C4-2B (cell line): Measurements from ENCODE around the gene ACTR3C.
"Not testable (repeated sequence)": the region's sequence is repeated elsewhere in the genome, so short reads cannot be mapped to it uniquely, and the experiment has no call there.

Experiments used
- H3K27ac ChIP-seq: fragments of 450-650 bp; 2 replicates; pipeline ENCODE4 v1.5.1; 2017
- ZFX ChIP-seq: fragments of 450-650 bp; IDR thresholded peaks from 2 replicates; pipeline ENCODE4 v1.6.1; 2017
- TF ChIP-seq, protein P1 (sequence below): fragments of 450-650 bp; conservative IDR thresholded peaks from 2 replicates; pipeline ENCODE4 v1.5.1; 2017; ENCODE audit warnings: mild to moderate bottlenecking

ACTR3C gene

DNA sequence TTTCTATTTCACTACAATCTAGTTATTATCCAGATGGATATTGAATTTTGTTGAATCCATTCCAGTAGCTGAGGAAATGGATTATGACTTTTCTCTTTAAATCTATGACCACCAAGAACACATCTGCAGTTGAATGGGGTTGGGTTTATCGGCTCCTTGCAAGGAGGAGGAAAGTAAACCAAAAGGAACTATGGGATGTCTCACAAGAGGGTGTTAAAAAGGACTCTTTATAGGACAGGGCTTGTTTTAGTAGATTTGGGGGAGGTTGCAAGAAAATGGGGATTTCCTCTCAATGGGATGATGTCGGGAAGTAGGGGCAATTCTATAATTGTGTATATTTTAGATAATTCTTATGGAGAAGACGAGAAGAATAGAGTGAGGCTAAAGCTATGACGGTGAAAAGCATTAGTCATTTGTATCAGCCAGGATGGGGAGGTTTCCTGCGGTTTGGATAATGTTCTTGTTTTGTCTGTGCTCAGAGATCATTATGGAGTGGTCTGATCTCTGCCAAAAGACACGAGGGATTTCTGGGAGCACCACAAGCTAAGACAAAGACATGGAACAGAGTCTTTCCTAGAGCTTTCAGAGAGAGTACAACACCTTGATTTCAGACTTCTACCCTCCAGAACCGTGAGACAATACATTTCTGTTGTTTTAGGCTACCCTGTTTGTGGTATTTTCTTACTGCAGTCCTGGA lies 5.4 kb downstream of the ACTR3C start:
- TF ChIP-seq ZFX = no peak
- TF ChIP-seq, protein P1, sequence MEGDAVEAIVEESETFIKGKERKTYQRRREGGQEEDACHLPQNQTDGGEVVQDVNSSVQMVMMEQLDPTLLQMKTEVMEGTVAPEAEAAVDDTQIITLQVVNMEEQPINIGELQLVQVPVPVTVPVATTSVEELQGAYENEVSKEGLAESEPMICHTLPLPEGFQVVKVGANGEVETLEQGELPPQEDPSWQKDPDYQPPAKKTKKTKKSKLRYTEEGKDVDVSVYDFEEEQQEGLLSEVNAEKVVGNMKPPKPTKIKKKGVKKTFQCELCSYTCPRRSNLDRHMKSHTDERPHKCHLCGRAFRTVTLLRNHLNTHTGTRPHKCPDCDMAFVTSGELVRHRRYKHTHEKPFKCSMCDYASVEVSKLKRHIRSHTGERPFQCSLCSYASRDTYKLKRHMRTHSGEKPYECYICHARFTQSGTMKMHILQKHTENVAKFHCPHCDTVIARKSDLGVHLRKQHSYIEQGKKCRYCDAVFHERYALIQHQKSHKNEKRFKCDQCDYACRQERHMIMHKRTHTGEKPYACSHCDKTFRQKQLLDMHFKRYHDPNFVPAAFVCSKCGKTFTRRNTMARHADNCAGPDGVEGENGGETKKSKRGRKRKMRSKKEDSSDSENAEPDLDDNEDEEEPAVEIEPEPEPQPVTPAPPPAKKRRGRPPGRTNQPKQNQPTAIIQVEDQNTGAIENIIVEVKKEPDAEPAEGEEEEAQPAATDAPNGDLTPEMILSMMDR = no peak
- no peak overlapping the region for H3K27ac ChIP-seq

DNA sequence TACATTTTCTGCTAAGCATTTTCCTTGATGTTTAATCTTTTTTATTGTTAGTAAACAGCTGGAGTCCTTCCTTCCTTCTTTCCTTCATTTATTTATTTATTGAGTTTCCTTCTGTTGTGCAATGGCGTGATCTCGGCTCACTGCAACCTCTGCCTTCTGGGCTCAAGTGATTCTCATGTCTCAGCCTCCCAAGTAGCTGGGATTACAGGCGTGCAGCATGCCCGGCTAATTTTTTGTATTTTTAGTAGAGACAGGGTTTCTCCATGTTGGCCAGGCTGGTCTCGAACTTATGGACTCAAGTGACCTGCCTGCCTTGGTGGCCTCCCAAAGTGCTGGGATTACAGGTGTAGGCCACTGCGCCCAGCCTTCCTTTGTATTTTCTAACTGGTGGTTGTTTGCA lies 6.4 kb downstream of the ACTR3C start:
- not testable (repeated sequence) for H3K27ac ChIP-seq

DNA sequence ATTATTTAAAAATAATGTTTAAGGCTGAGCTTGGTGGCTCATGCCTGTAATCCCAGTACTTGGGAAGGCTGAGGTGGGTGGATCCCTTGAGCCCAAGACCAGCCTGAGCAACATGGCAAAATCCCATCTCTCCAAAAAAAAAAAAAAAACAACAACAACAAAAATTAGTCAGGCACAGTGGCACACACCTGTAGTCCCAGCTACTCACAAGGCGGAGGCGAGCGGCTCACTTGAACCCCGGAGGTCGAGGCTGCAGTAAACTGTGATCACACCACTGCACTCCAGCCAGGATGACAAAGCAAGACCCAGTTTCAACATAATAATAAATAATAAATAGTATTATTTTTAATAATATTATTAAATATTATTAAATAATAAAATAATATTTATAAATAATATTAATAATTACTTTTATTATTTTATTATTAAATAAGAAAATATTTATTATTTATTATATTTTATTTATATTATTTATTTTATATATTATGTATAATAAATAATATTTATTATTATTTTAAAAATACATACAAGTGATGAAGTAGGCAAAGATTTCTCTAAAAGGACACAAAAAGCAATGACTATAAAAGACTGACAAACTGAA lies 8.6 kb downstream of the ACTR3C start:
- no peak overlapping the region for H3K27ac ChIP-seq
- TF ChIP-seq, protein P1 = no peak
- TF ChIP-seq ZFX = no peak

DNA sequence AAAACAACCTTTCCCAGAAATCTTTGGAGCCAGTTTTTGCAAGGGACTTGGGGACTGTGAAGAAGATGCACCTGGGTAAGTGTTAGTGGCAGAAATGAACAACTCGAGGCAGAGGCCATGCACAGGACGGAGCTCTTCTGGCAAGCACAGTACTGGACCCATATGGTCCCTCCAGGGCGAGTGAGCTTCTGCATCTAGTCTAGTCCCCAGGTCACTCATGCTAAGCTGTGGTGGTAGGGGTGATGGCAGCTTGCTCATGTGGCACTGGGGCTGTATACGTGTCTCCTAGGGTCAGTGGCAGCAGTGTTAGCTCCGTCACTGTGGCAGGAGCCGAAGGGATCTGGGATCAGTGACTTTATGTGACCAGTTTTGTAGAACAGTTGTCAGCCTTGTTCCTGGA lies 9.5 kb downstream of the ACTR3C start:
- no peak overlapping the region for H3K27ac ChIP-seq
- TF ChIP-seq, protein P1 = no peak
- no peak for TF ChIP-seq ZFX

DNA sequence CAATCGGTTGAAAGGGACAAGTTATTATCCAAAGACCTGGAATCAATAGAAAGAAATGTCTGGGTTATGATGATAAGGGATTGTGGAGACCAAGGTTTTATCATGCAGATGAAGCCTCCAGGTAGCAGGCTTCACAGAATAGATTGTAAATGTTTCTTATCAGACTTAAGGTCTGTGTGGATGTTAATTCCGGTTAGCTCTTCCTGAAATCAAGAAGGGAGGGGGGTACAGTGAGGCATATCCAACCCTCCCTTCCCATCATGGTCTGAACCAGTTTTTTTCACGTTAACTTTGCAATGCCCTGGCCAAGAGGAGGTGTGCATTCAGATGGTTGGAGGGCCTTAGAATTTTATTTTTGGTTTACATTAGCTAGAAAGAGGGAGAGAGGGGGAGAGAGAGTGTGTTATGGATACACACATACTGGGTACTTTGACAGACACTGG lies 10.0 kb downstream of the ACTR3C start:
- H3K27ac ChIP-seq = no peak overlapping the region
- TF ChIP-seq, protein P1 = no peak
- no peak for TF ChIP-seq ZFX

DNA sequence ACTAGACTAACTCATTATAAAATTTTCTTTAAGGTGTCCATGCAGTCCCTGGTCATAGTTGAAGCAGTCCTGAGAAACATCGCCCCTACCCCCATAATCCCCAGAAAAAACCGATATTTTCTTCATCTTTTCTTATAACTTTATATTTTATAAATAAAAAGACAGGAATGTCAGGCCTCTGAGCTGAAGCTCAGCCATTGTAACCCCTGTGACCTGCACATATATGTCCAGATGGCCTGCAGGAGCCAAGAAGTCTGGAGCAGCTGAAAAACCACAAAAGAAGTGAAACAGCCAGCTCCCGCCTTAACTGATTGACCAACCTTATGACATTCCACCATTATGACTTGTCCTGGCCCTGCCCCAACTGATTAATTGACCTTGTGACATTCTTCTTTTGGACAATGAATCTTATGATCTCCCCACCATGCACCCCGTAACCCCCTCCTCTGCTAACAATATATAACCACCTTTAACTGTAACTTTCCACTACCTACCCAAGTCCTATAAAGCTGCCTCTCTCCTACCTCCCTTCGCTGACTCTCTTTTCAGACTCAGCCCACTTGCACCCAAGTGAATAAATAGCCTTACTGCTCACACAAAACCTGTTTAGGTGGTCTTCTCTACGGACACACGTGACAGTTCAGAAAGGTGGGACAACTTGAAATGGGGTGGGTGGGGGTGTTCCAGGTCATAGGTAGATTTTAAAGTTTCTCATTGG lies 10.5 kb downstream of the ACTR3C start:
- H3K27ac ChIP-seq = not testable (repeated sequence)

DNA sequence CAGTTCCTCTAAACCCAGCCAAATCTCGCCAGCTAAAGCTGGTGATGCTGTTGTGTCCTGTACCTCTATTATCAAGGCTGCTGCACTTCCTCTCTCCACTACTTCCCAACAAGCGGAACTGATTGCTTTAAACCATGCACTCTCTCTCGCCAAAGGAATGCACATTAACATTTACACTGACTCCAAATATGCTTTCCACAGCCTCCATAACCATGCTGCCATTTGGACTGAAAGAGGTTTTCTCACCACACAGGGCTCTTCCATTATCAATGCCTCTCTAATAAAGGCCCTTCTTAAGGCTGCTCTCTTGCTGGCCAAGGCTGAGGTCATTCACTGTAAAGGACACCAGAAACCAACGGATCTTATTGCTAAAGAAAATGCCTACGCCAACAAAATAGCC lies 11.6 kb downstream of the ACTR3C start:
- TF ChIP-seq ZFX = no peak
- TF ChIP-seq, protein P1 = no peak
- no peak overlapping the region for H3K27ac ChIP-seq

DNA sequence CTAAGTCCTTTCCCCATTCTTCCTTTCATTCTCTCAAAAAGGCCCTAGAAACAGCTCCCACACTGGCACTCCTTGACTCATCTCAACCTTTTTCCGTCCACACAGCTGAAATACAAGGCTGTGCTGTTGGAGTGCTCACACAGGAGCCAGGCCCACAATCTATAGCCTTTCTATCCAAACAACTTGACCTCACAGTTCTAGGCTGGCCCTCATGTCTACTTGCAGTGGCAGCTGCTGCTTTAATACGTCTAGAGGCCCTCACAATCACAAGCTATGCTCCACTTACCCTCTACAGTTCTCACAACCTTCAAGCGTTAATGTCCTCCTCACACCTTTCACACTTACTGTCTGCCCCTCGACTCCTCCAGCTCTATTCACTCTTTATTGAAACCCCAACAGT lies 12.2 kb downstream of the ACTR3C start:
- TF ChIP-seq ZFX = no peak
- TF ChIP-seq, protein P1 = no peak
- no peak overlapping the region for H3K27ac ChIP-seq
